Natural killer cell (primary cell): ENCODE data around the gene GLYATL3. TPM values are rescaled to one million over a fixed set of nuclear protein-coding genes. Genes with fewer than 3 reads are reported as not detected.

Source experiments
- ATAC-seq, 3 donors: fragments of 150-1000 bp in 2 of 3; fragments of 200-7000 bp in 1 of 3; cut with Tn5 transposase; 1 replicate in 1 of 3; 2 replicates in 2 of 3; pipeline ENCODE4 v1.10.0; 2021; ENCODE audit warnings: mild to moderate bottlenecking in 2 of 3, moderate library complexity in 2 of 3
- DNase-seq, 2 donors: peaks; one replicate each; pipeline versions ENCODE4 v3.0.0 to v3.0.0-alpha.2; 2013 to 2021; ENCODE audit warnings: mixed read lengths in 1 of 2
- H3K27ac ChIP-seq: one replicate; pipeline ENCODE4 v1.5.1; 2013; ENCODE audit warnings: mild to moderate bottlenecking, low read length
- H3K27me3 ChIP-seq: one replicate; pipeline ENCODE4 v1.6.1; 2013; ENCODE audit warnings: low read length; ENCODE audit not compliant: control insufficient read depth, insufficient read depth
- H3K36me3 ChIP-seq: one replicate; pipeline ENCODE4 v1.6.1; 2013; ENCODE audit warnings: low read length; ENCODE audit not compliant: control insufficient read depth, insufficient read depth
- H3K4me1 ChIP-seq: one replicate; pipeline ENCODE4 v1.6.1; 2013; ENCODE audit warnings: low read length; ENCODE audit not compliant: control insufficient read depth, insufficient read depth
- H3K4me3 ChIP-seq: one replicate; pipeline ENCODE4 v1.5.1; 2013; ENCODE audit warnings: low read length
- H3K9me3 ChIP-seq: one replicate; pipeline ENCODE4 v1.6.1; 2013; ENCODE audit warnings: low read length; ENCODE audit not compliant: control insufficient read depth, insufficient read depth
- H3K27ac Mint-ChIP-seq, 2 donors: one replicate each; pipeline ENCODE4 v1.8.0; 2022; ENCODE audit warnings: mild to moderate bottlenecking in 2 of 2, mixed read lengths in 2 of 2, moderate library complexity in 1 of 2
- H3K27me3 Mint-ChIP-seq, 2 donors: one replicate each; pipeline ENCODE4 v1.8.0; 2022; ENCODE audit warnings: low read depth in 2 of 2, mixed read lengths in 2 of 2
- H3K36me3 Mint-ChIP-seq: one replicate; pipeline ENCODE4 v1.8.0; 2022; ENCODE audit warnings: mixed read lengths
- H3K4me1 Mint-ChIP-seq, 2 donors: one replicate each; pipeline ENCODE4 v1.8.0; 2022; ENCODE audit warnings: mixed read lengths in 2 of 2
- H3K4me3 Mint-ChIP-seq: one replicate; pipeline ENCODE4 v1.8.0; 2022; ENCODE audit warnings: mild to moderate bottlenecking, moderate library complexity, mixed read lengths
- H3K9me3 Mint-ChIP-seq, 2 donors: one replicate each; pipeline ENCODE4 v1.8.0; 2022; ENCODE audit warnings: mixed read lengths in 2 of 2
- CTCF ChIP-seq: fragments of 200-600 bp; IDR thresholded peaks from one replicate; pipeline ENCODE4 v1.8.0; 2022; ENCODE audit warnings: antibody characterized with exemption
- WGBS: methylation state at CpG from one replicate; pipeline ENCODE4 v1.1.7; 2013; ENCODE audit warnings: missing lambda C conversion rate; ENCODE audit not compliant: insufficient coverage; 5-methylcytosine and 5-hydroxymethylcytosine counted together
- intact Hi-C: fragments of 100-400 bp; cut with micrococcal nuclease; formaldehyde crosslinking; loops from one replicate; pipeline ENCODE4 v1.14.2; 2022
- total RNA-seq, 4 donors: library from RNA; stranded (reverse); fragments of 120-200 nt in 1 of 4; gene quantifications; one replicate each; pipeline versions ENCODE4 v1.2.3 to v1.2.4, GENCODE V29; 2013 to 2022

Gene GLYATL3
- total RNA-seq, 3 donors from 2014 or later (not counting 1 experiment from before 2014, with no cell fraction given): not detected

- no peaks in the 10 kb centered on the region for H3K9me3 Mint-ChIP-seq
- H3K36me3 Mint-ChIP-seq: no peaks in the 10 kb centered on the region
- ATAC-seq: peak in 1 of 3 donors; percentile 45
- peak in 1 of 2 donors; percentile 11 for DNase-seq
- no peaks in the 10 kb centered on the region for H3K36me3 ChIP-seq
- intact Hi-C loops: no loop called here
- peaks cover 14% of the 10 kb centered on the region for H3K4me1 ChIP-seq
- peaks cover 16 to 18% of the 10 kb centered on the region in 2 donors for H3K4me1 Mint-ChIP-seq
- H3K27ac ChIP-seq: no peak within 1 kb of the TSS
- no peaks in the 10 kb centered on the region for H3K9me3 ChIP-seq
- WGBS: 2% methylated on average over 42 of the region's 42 CpGs
- H3K27me3 Mint-ChIP-seq: peaks cover 14 to 43% of the 10 kb centered on the region in 2 donors
- no peak within 1 kb of the TSS for H3K27ac Mint-ChIP-seq
- H3K4me3 ChIP-seq: no peak within 1 kb of the TSS
- peak within 1 kb of the TSS; percentile 87 for H3K4me3 Mint-ChIP-seq
- TF ChIP-seq CTCF: no peak
- peaks cover 21% of the 10 kb centered on the region for H3K27me3 ChIP-seq
Measured at GRCh38 chr6:49550492-49551077, 50.9 kb downstream of the GLYATL3 start, which contains the start of gene C6orf141. Gene C6orf141 (plus strand): TSS chr6:49550668. CDS start chr6:49550793, 125 bp downstream.

GRCh38 chr6:49551078-49551865, 51.5 kb downstream of the GLYATL3 start:
- Mint-ChIP-seq H3K4me3 (peak overlapping the region; percentile 55), H3K36me3 (no peaks in the 10 kb centered on the region), H3K9me3 (no peaks in the 10 kb centered on the region), H3K27ac (no peak overlapping the region), H3K27me3 (peaks cover 14 to 41% of the 10 kb centered on the region in 2 donors), H3K4me1 (peaks cover 16 to 18% of the 10 kb centered on the region in 2 donors)
- WGBS: 1% methylated on average over 37 of the region's 38 CpGs
- peaks cover 14% of the 10 kb centered on the region for H3K4me1 ChIP-seq
- no peak for DNase-seq
- no peak overlapping the region for H3K4me3 ChIP-seq
- no peak overlapping the region for H3K27ac ChIP-seq
- H3K27me3 ChIP-seq: peaks cover 21% of the 10 kb centered on the region
- H3K9me3 ChIP-seq: no peaks in the 10 kb centered on the region
- peak in 1 of 3 donors; percentile 28 for ATAC-seq
- no peaks in the 10 kb centered on the region for H3K36me3 ChIP-seq
- TF ChIP-seq CTCF: no peak
- intact Hi-C loops: no loop called here

GRCh38 chr6:49551866-49552129, 52.1 kb downstream of the GLYATL3 start:
- intact Hi-C loops: no loop called here
- Histone ChIP-seq H3K36me3 (no peaks in the 10 kb centered on the region), H3K9me3 (no peaks in the 10 kb centered on the region), H3K4me3 (no peak overlapping the region), H3K27me3 (peaks cover 21% of the 10 kb centered on the region), H3K4me1 (peaks cover 14% of the 10 kb centered on the region), H3K27ac (no peak overlapping the region)
- WGBS: no CpG with 5 or more reads among the region's 2 CpGs
- H3K27me3 Mint-ChIP-seq: peaks cover 14 to 36% of the 10 kb centered on the region in 2 donors
- ATAC-seq (no peak), DNase-seq (no peak)
- H3K4me1 Mint-ChIP-seq: peaks cover 16 to 18% of the 10 kb centered on the region in 2 donors
- no peak for TF ChIP-seq CTCF
- H3K9me3 Mint-ChIP-seq: no peaks in the 10 kb centered on the region
- H3K27ac Mint-ChIP-seq: no peak overlapping the region
- H3K4me3 Mint-ChIP-seq: peak overlapping the region; percentile 55
- no peaks in the 10 kb centered on the region for H3K36me3 Mint-ChIP-seq
